MM.1S (cell line): ENCODE results near the gene ADGRD1.

Source experiments
- DNase-seq: peaks from one replicate; pipeline ENCODE4 v3.0.0-alpha.2; 2015
- H2AFZ ChIP-seq: fragments of 300-600 bp; sonication (generic); 2 replicates; pipeline ENCODE4 v1.6.0; 2016; ENCODE audit warnings: antibody characterized with exemption, low read length
- H3F3A ChIP-seq: fragments of 300-600 bp; sonication (generic); 2 replicates; pipeline ENCODE4 v1.6.1; 2016; ENCODE audit warnings: mild to moderate bottlenecking, antibody characterized with exemption, low read length, moderate library complexity, mixed read lengths; ENCODE audit not compliant: insufficient read depth
- H3K27ac ChIP-seq: fragments of 300-600 bp; sonication (generic); 2 replicates; pipeline ENCODE4 v1.5.1; 2016; ENCODE audit warnings: mild to moderate bottlenecking, low read length
- H3K27me3 ChIP-seq: fragments of 300-600 bp; sonication (generic); replicated peaks from 2 replicates; pipeline ENCODE4 v1.6.0; 2016; ENCODE audit warnings: low read length; ENCODE audit not compliant: insufficient read depth
- H3K36me3 ChIP-seq: fragments of 300-600 bp; sonication (generic); replicated peaks from 2 replicates; pipeline ENCODE4 v1.6.1; 2016; ENCODE audit warnings: mild to moderate bottlenecking, low read length, mixed read lengths; ENCODE audit not compliant: insufficient read depth
- H3K4me1 ChIP-seq: fragments of 300-600 bp; sonication (generic); 2 replicates; pipeline ENCODE4 v1.6.1; 2016; ENCODE audit warnings: low read length, mixed read lengths
- H3K4me2 ChIP-seq: fragments of 300-600 bp; sonication (generic); 2 replicates; pipeline ENCODE4 v1.6.0; 2016; ENCODE audit warnings: low read depth, low read length
- H3K4me3 ChIP-seq: fragments of 300-600 bp; sonication (generic); 2 replicates; pipeline ENCODE4 v1.5.1; 2016; ENCODE audit warnings: low read length, mixed read lengths
- H3K79me2 ChIP-seq: fragments of 300-600 bp; sonication (generic); 2 replicates; pipeline ENCODE4 v1.6.1; 2016; ENCODE audit warnings: mixed run types, low read length, mixed read lengths
- H3K9ac ChIP-seq: fragments of 300-600 bp; sonication (generic); 2 replicates; pipeline ENCODE4 v1.6.1; 2016; ENCODE audit warnings: low read length, mixed read lengths
- H3K9me2 ChIP-seq: fragments of 300-600 bp; sonication (generic); replicated peaks from 2 replicates; pipeline ENCODE4 v1.6.1; 2016; ENCODE audit warnings: mild to moderate bottlenecking, low read length, mixed read lengths; ENCODE audit not compliant: insufficient read depth
- H3K9me3 ChIP-seq: fragments of 300-600 bp; sonication (generic); replicated peaks from 2 replicates; pipeline ENCODE4 v1.6.1; 2016; ENCODE audit warnings: mild to moderate bottlenecking, low read length, mixed read lengths; ENCODE audit not compliant: insufficient read depth
- H4K20me1 ChIP-seq: fragments of 300-600 bp; sonication (generic); 2 replicates; pipeline ENCODE4 v1.6.1; 2016; ENCODE audit warnings: mild to moderate bottlenecking, low read length, moderate library complexity, mixed read lengths; ENCODE audit not compliant: insufficient read depth
- CTCF ChIP-seq: fragments of 300-600 bp; sonication (generic); IDR thresholded peaks from 2 replicates; pipeline ENCODE4 v1.5.1; 2016; ENCODE audit warnings: antibody characterized with exemption, low read length, mixed read lengths
- EZH2 ChIP-seq: fragments of 300-600 bp; sonication (generic); optimal IDR thresholded peaks from 2 replicates; pipeline ENCODE3; 2017; ENCODE audit warnings: low read depth, mild to moderate bottlenecking, antibody characterized with exemption, low read length, mixed read lengths
- EZH2phosphoT487 ChIP-seq: fragments of 300-600 bp; sonication (generic); IDR thresholded peaks from 2 replicates; pipeline ENCODE4 v1.6.1; 2018; ENCODE audit warnings: antibody characterized with exemption, low read length

ADGRD1 gene

GRCh38 chr12:131137836-131138637 is 184.3 kb downstream of the ADGRD1 start:
- no peak overlapping the region for H2AFZ ChIP-seq
- H3K9me3 ChIP-seq: no peaks in the 10 kb centered on the region
- no peak overlapping the region for H3K9ac ChIP-seq
- H3K4me1 ChIP-seq: no peaks in the 10 kb centered on the region
- no peaks in the 10 kb centered on the region for H3F3A ChIP-seq
- H4K20me1 ChIP-seq: no peaks in the 10 kb centered on the region
- peaks cover 15% of the 10 kb centered on the region; the same call in 1 of the 2 replicates for H3K27me3 ChIP-seq
- H3K4me3 ChIP-seq: no peak overlapping the region
- no peaks in the 10 kb centered on the region for H3K9me2 ChIP-seq
- no peak overlapping the region for H3K27ac ChIP-seq
- no peak overlapping the region for H3K4me2 ChIP-seq
- H3K36me3 ChIP-seq: no peaks in the 10 kb centered on the region
- no peak for DNase-seq
- no peaks in the 10 kb centered on the region for H3K79me2 ChIP-seq
- no peak for TF ChIP-seq EZH2
- no peak for TF ChIP-seq EZH2phosphoT487
- no peak for TF ChIP-seq CTCF

- no peaks in the 10 kb centered on the region for H3K9me3 ChIP-seq
- no peak overlapping the region for H3K27ac ChIP-seq
- no peaks in the 10 kb centered on the region for H3K36me3 ChIP-seq
- H3K4me1 ChIP-seq: no peaks in the 10 kb centered on the region
- no peak overlapping the region for H3K4me3 ChIP-seq
- H3K79me2 ChIP-seq: no peaks in the 10 kb centered on the region
- no peaks in the 10 kb centered on the region for H3F3A ChIP-seq
- H3K27me3 ChIP-seq: peaks cover 15% of the 10 kb centered on the region; the same call in 1 of the 2 replicates
- no peak for DNase-seq
- no peak for TF ChIP-seq CTCF
- TF ChIP-seq EZH2: no peak
- TF ChIP-seq EZH2phosphoT487: no peak
- no peak overlapping the region for H3K9ac ChIP-seq
- no peaks in the 10 kb centered on the region for H3K9me2 ChIP-seq
- H4K20me1 ChIP-seq: no peaks in the 10 kb centered on the region
- H3K4me2 ChIP-seq: no peak overlapping the region
- no peak overlapping the region for H2AFZ ChIP-seq
Observed at GRCh38 chr12:131138638-131139362, 185.1 kb downstream of the ADGRD1 start.

- Histone ChIP-seq H3K4me3 (no peak overlapping the region), H3K9ac (no peak overlapping the region), H4K20me1 (no peaks in the 10 kb centered on the region), H3K9me2 (no peaks in the 10 kb centered on the region), H3K79me2 (no peaks in the 10 kb centered on the region), H3K9me3 (no peaks in the 10 kb centered on the region), H3K27me3 (peaks cover 11% of the 10 kb centered on the region; the same call in 1 of the 2 replicates), H3F3A (no peaks in the 10 kb centered on the region), H3K27ac (no peak overlapping the region), H2AFZ (no peak overlapping the region), H3K4me2 (no peak overlapping the region), H3K4me1 (no peaks in the 10 kb centered on the region), H3K36me3 (no peaks in the 10 kb centered on the region)
- no peak for TF ChIP-seq EZH2
- TF ChIP-seq CTCF: no peak
- TF ChIP-seq EZH2phosphoT487: no peak
- DNase-seq: no peak
Observed at GRCh38 chr12:131139363-131140068, 185.8 kb downstream of the ADGRD1 start.
